K562 (cell line): ENCODE results near the gene GAB2.

Experiments used
- MCM5 ChIP-seq: fragments of 450-650 bp; IDR thresholded peaks from 2 replicates; pipeline ENCODE4 v1.6.1; 2016; ENCODE audit warnings: low read depth
- TRIM25 ChIP-seq: fragments of 450-650 bp; IDR thresholded peaks from 2 replicates; pipeline ENCODE4 v1.7.0; 2016; ENCODE audit warnings: borderline replicate concordance
- ZFP30 ChIP-seq: fragments of 250-450 bp; sonication (Bioruptor Pico); IDR thresholded peaks from 2 replicates; pipeline ENCODE4 v1.8.0; 2022; ENCODE audit warnings: moderate library complexity, mild to moderate bottlenecking, inconsistent platforms, borderline replicate concordance

GRCh38 chr11:78177216-78177615, 240.4 kb downstream of the GAB2 start:
- TF ChIP-seq MCM5 (no peak), ZFP30 (CRISPR knock-in tag) (no peak), TRIM25 (no peak)
